HepG2 (cell line): ENCODE results near the gene RABL2A. TPM values are rescaled to one million over a fixed set of nuclear protein-coding genes. Genes with fewer than 3 reads are reported as not detected.
A peak's percentile ranks its signal among the peaks of the same experiment; 100 is the strongest.
"Not testable (repeated sequence)": the region's sequence is repeated elsewhere in the genome, so short reads cannot be mapped to it uniquely, and the experiment has no call there.

Experiments
- ATAC-seq: fragments of 200-7000 bp; cut with Tn5 transposase; 3 replicates; pipeline ENCODE4 v1.9.1; 2020; ENCODE audit warnings: mild to moderate bottlenecking, moderate library complexity
- BruUV-seq: library from RNA; stranded (reverse); fragments of 400-500 nt; replicated peaks from 2 replicates; lab custom pipeline; 2021; lab: Mats Ljungman, UMichigan
- CTCF ChIA-PET: fragments of 300-600 bp; formaldehyde crosslinking; extraction: SDS; loops from one replicate; lab custom pipeline; 2021; ENCODE audit warnings: low total read pairs, inconsistent platforms, low intra/inter-chr PET ratio; lab: Yijun Ruan, JAX
- POLR2A ChIA-PET: fragments of 350-600 bp; sonication (Branson Sonifier 250); formaldehyde crosslinking; loops from one replicate; lab custom pipeline; 2020; ENCODE audit warnings: antibody characterized with exemption, inconsistent platforms; lab: Yijun Ruan, JAX
- DNase-seq: peaks from one replicate; pipeline ENCODE4 v3.0.0-alpha.2; 2015; ENCODE audit warnings: low spot score
- FAIRE-seq: peaks from 3 replicates; lab custom pipeline; 2011; peaks lifted over from hg19 to GRCh38; lab: Jason Lieb, UNC
- H2AFZ ChIP-seq: one replicate; pipeline ENCODE4 v1.6.1; 2011; ENCODE audit warnings: low read length, inconsistent platforms
- H3K27ac ChIP-seq: fragments of 300-600 bp; 3 replicates; pipeline ENCODE4 v1.8.0; 2011; ENCODE audit warnings: mixed run types, mild to moderate bottlenecking, mixed read lengths, low read length, inconsistent platforms; ENCODE audit not compliant: insufficient read depth; ENCODE audit errors: extremely low read length
- H3K27me3 ChIP-seq, 2 experiments: fragments of 200-600 bp in 1 of 2; 2 replicates in 1 of 2; 3 replicates in 1 of 2; pipeline versions ENCODE4 v1.6.0 to v1.8.0; 2011; ENCODE audit warnings: low read length in 2 of 2, mild to moderate bottlenecking in 2 of 2, moderate library complexity in 2 of 2, inconsistent platforms in 1 of 2; ENCODE audit not compliant: insufficient read depth in 2 of 2, control insufficient read depth in 1 of 2
- H3K36me3 ChIP-seq, 2 experiments: fragments of 200-600 bp in 1 of 2; replicated peaks in 1 of 2; 2 replicates in 1 of 2; 3 replicates in 1 of 2; pipeline versions ENCODE4 v1.5.1 to v1.8.0; 2011; ENCODE audit warnings: low read length in 2 of 2, inconsistent platforms in 1 of 2; ENCODE audit not compliant: insufficient read depth in 2 of 2, control insufficient read depth in 1 of 2
- H3K4me1 ChIP-seq: 2 replicates; pipeline ENCODE4 v1.5.1; 2012; ENCODE audit warnings: low read length, inconsistent platforms; ENCODE audit not compliant: insufficient read depth
- H3K4me2 ChIP-seq: 2 replicates; pipeline ENCODE4 v1.6.0; 2011; ENCODE audit warnings: low read depth, low read length, inconsistent platforms
- H3K4me3 ChIP-seq, 3 experiments: fragments of 200-600 bp in 1 of 3; sonication (generic), shearing (Covaris generic) in 1 of 3; replicated peaks in 1 of 3; 2 replicates each; pipeline ENCODE4 v1.5.1; 2011 to 2016; ENCODE audit warnings: low read length in 3 of 3, inconsistent platforms in 2 of 3, low read depth in 2 of 3, mild to moderate bottlenecking in 2 of 3, control low read depth in 1 of 3, mixed read lengths in 1 of 3; ENCODE audit not compliant: insufficient read depth in 1 of 3
- H3K79me2 ChIP-seq: one replicate; pipeline ENCODE4 v1.6.1; 2011; ENCODE audit warnings: low read length, inconsistent platforms; ENCODE audit not compliant: insufficient read depth
- H3K9ac ChIP-seq: 2 replicates; pipeline ENCODE4 v1.6.0; 2011; ENCODE audit warnings: mild to moderate bottlenecking, low read depth, low read length, inconsistent platforms; ENCODE audit not compliant: insufficient read depth
- H3K9me3 ChIP-seq: 2 replicates; pipeline ENCODE4 v1.5.1; 2012; ENCODE audit warnings: mild to moderate bottlenecking, low read length
- H4K20me1 ChIP-seq: 2 replicates; pipeline ENCODE4 v1.6.0; 2011; ENCODE audit warnings: inconsistent platforms, mild to moderate bottlenecking, low read length, moderate library complexity; ENCODE audit not compliant: insufficient read depth
- ISL2 ChIP-seq: sonication (generic); formaldehyde crosslinking; IDR thresholded peaks from 2 replicates; pipeline ENCODE4 v1.5.0; 2020; ENCODE audit warnings: missing genetic modification reagents
- SAP130 ChIP-seq: IDR thresholded peaks from 2 replicates; pipeline ENCODE4 v1.6.1; 2016; ENCODE audit warnings: low read depth
- SP5 ChIP-seq: IDR thresholded peaks from 2 replicates; pipeline ENCODE4 v1.6.1; 2016; ENCODE audit warnings: low read depth, borderline replicate concordance
- TEAD3 ChIP-seq: optimal IDR thresholded peaks from 2 replicates; pipeline ENCODE3; 2016; ENCODE audit warnings: borderline replicate concordance
- ZNF263 ChIP-seq: sonication (generic); formaldehyde crosslinking; IDR thresholded peaks from 2 replicates; pipeline ENCODE4 v1.4.0; 2020; ENCODE audit warnings: missing genetic modification reagents
- ZNF331 ChIP-seq: sonication (generic); formaldehyde crosslinking; IDR thresholded peaks from 2 replicates; pipeline ENCODE4 v1.4.0; 2020; ENCODE audit warnings: missing genetic modification reagents
- ZSCAN21 ChIP-seq: sonication (generic); formaldehyde crosslinking; IDR thresholded peaks from 2 replicates; pipeline ENCODE4 v1.8.0; 2022; ENCODE audit warnings: mild to moderate bottlenecking, missing genetic modification reagents, moderate library complexity, borderline replicate concordance
- WGBS: methylation state at CpG from one replicate; pipeline ENCODE4 v1.1.6; 2017; ENCODE audit warnings: low lambda C conversion rate; 5-methylcytosine and 5-hydroxymethylcytosine counted together
- in situ Hi-C: cut with HindIII; loops from 2 replicates; pipeline ENCODE4 v1.10.0; 2017; ENCODE audit warnings: low pct_unique_long_range_greater_than_20kb; ENCODE audit not compliant: extremely low pct_ligation_motif_present
- intact Hi-C: fragments of 100-400 bp; cut with micrococcal nuclease; formaldehyde crosslinking; loops from one replicate; pipeline ENCODE4 v1.10.0; 2022; ENCODE audit not compliant: unreplicated experiment
- polyA plus RNA-seq, 8 experiments: library from polyadenylated mRNA; depleted of rRNA in 3 of 8; stranded (reverse) in 7 of 8; unstranded in 1 of 8; fragments of >200 nt; fragmentation: Illumina TruSeq in 4 of 8; extraction: Trizol in 4 of 8; gene quantifications; 2 replicates each; pipeline versions ENCODE4 v1.2.1 to v1.2.3, GENCODE V29; 2011 to 2016; ENCODE audit warnings: low read depth in 4 of 8, missing spikeins in 1 of 8, mixed read lengths in 1 of 8; ENCODE audit not compliant: insufficient read depth in 1 of 8
- total RNA-seq, 5 experiments: library from RNA; depleted of rRNA; stranded (reverse); fragments of >200 nt; fragmentation: Illumina TruSeq; extraction: Trizol; gene quantifications; 2 replicates each; pipeline ENCODE4 v1.2.3, GENCODE V29; 2016; ENCODE audit warnings: low read depth in 1 of 5
- TF ChIP-seq, protein P1 (sequence below): IDR thresholded peaks from 2 replicates; pipeline ENCODE4 v1.6.1; 2016; ENCODE audit warnings: mild to moderate bottlenecking
- TF ChIP-seq, protein P2 (sequence below): IDR thresholded peaks from 2 replicates; pipeline ENCODE4 v1.6.1; 2016; ENCODE audit warnings: missing compliant biosample characterization, missing genetic modification reagents, borderline replicate concordance
- TF ChIP-seq, protein P3 (sequence below): IDR thresholded peaks from 2 replicates; pipeline ENCODE4 v1.4.0; 2020; ENCODE audit warnings: mild to moderate bottlenecking, missing genetic modification reagents

Gene RABL2A
- total and polyA plus RNA-seq, 2 of the 13 experiments (the other 11 are each of a cell fraction or from before 2014, with no cell fraction given): 9.6 to 13.4 TPM

DNA sequence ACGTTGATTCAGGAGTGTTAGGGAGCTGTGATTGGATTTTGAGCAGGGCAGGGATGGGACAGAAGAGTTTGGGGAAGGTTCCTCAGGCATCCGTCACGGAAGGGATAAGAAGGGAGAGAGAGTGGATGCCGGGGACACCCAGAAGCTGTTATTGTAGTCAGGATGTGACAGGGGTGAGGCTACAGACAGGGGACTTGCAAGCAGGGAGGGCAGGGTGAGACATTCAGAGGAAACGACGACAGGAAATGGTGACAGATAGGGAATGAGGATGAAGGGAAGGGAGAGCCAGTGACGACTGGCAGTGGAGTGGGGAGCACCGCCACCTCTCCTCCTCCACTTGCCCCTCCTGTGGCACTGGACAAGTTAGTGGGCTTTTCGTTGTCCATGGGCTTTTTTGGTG lies 35.1 kb upstream of the RABL2A start:
- in situ Hi-C loops, DNase-seq, H3K79me2 ChIP-seq, H3K27me3 ChIP-seq, ATAC-seq, H3K4me3 ChIP-seq, BruUV-seq, intact Hi-C loops, CTCF ChIA-PET, FAIRE-seq, H3K27ac ChIP-seq, H2AFZ ChIP-seq, H4K20me1 ChIP-seq, H3K9me3 ChIP-seq, H3K9ac ChIP-seq, H3K4me2 ChIP-seq, POLR2A ChIA-PET, H3K36me3 ChIP-seq: not testable (repeated sequence)
- WGBS: 85% methylated on average over 2 of the region's 9 CpGs
- peaks cover 30% of the 10 kb centered on the region for H3K4me1 ChIP-seq
- TF ChIP-seq ZNF263 (CRISPR knock-in tag): peak; percentile 57

GRCh38 chr2:113593280-113593679 lies 33.8 kb upstream of the RABL2A start:
- ATAC-seq, BruUV-seq, FAIRE-seq, POLR2A ChIA-PET, H3K36me3 ChIP-seq, H4K20me1 ChIP-seq, H3K9me3 ChIP-seq, H3K27me3 ChIP-seq, intact Hi-C loops, H3K79me2 ChIP-seq, CTCF ChIA-PET, in situ Hi-C loops, H2AFZ ChIP-seq: not testable (repeated sequence)
- Histone ChIP-seq H3K4me3 (peak overlapping the region in 1 of 3 experiments; percentile 5; a peak in 1 of 6 replicates), H3K4me1 (peaks cover 30% of the 10 kb centered on the region), H3K4me2 (peak overlapping the region; percentile 55), H3K27ac (peak overlapping the region; percentile 53), H3K9ac (peak overlapping the region; percentile 46; the same call in 1 of the 2 replicates)
- DNase-seq: peak; percentile 79
- 35% methylated on average over 6 of the region's 6 CpGs for WGBS
- TF ChIP-seq TEAD3 (peak; percentile 32), SP5 (CRISPR knock-in tag) (peak; percentile 41), ISL2 (CRISPR knock-in tag) (0 out of 2 replicates have a peak, but pooled peaks have one; percentile 28), SAP130 (CRISPR knock-in tag) (peak; percentile 39; the same call in 1 of the 2 replicates), ZNF331 (CRISPR knock-in tag) (peak; percentile 35; the same call in 1 of the 2 replicates), ZSCAN21 (0 out of 2 replicates have a peak, but pooled peaks have one; percentile 53)
- TF ChIP-seq, protein P1, sequence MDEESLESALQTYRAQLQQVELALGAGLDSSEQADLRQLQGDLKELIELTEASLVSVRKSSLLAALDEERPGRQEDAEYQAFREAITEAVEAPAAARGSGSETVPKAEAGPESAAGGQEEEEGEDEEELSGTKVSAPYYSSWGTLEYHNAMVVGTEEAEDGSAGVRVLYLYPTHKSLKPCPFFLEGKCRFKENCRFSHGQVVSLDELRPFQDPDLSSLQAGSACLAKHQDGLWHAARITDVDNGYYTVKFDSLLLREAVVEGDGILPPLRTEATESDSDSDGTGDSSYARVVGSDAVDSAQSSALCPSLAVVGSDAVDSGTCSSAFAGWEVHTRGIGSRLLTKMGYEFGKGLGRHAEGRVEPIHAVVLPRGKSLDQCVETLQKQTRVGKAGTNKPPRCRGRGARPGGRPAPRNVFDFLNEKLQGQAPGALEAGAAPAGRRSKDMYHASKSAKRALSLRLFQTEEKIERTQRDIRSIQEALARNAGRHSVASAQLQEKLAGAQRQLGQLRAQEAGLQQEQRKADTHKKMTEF: peak; percentile 27; the same call in 1 of the 2 replicates
- TF ChIP-seq, protein P2, sequence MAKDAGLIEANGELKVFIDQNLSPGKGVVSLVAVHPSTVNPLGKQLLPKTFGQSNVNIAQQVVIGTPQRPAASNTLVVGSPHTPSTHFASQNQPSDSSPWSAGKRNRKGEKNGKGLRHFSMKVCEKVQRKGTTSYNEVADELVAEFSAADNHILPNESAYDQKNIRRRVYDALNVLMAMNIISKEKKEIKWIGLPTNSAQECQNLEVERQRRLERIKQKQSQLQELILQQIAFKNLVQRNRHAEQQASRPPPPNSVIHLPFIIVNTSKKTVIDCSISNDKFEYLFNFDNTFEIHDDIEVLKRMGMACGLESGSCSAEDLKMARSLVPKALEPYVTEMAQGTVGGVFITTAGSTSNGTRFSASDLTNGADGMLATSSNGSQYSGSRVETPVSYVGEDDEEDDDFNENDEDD (CRISPR knock-in tag): peak; percentile 76; the same call in 1 of the 2 replicates
- TF ChIP-seq, protein P3, sequence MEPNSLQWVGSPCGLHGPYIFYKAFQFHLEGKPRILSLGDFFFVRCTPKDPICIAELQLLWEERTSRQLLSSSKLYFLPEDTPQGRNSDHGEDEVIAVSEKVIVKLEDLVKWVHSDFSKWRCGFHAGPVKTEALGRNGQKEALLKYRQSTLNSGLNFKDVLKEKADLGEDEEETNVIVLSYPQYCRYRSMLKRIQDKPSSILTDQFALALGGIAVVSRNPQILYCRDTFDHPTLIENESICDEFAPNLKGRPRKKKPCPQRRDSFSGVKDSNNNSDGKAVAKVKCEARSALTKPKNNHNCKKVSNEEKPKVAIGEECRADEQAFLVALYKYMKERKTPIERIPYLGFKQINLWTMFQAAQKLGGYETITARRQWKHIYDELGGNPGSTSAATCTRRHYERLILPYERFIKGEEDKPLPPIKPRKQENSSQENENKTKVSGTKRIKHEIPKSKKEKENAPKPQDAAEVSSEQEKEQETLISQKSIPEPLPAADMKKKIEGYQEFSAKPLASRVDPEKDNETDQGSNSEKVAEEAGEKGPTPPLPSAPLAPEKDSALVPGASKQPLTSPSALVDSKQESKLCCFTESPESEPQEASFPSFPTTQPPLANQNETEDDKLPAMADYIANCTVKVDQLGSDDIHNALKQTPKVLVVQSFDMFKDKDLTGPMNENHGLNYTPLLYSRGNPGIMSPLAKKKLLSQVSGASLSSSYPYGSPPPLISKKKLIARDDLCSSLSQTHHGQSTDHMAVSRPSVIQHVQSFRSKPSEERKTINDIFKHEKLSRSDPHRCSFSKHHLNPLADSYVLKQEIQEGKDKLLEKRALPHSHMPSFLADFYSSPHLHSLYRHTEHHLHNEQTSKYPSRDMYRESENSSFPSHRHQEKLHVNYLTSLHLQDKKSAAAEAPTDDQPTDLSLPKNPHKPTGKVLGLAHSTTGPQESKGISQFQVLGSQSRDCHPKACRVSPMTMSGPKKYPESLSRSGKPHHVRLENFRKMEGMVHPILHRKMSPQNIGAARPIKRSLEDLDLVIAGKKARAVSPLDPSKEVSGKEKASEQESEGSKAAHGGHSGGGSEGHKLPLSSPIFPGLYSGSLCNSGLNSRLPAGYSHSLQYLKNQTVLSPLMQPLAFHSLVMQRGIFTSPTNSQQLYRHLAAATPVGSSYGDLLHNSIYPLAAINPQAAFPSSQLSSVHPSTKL (CRISPR knock-in tag): peak; percentile 38; the same call in 1 of the 2 replicates
